ENCODE data around the gene EDIL3.

EDIL3 gene

GRCh38 chr5:83983852-83984251, 400.8 kb downstream of the EDIL3 start:
- no peak overlapping the region for H3K4me3 ChIP-seq (ENCODE audit: low read depth, low read length)

GRCh38 chr5:83973925-83974815, 410.5 kb downstream of the EDIL3 start:
- H3K4me3 ChIP-seq (ENCODE audit: low read depth, low read length): no peak overlapping the region

- H3K4me3 ChIP-seq (ENCODE audit: low read depth, low read length): no peak overlapping the region
These were observed 411.8 kb downstream of the EDIL3 start for GRCh38 chr5:83972909-83973308.

GRCh38 chr5:83972236-83972635, 412.4 kb downstream of the EDIL3 start:
- no peak overlapping the region for H3K4me3 ChIP-seq (ENCODE audit: low read depth, low read length)

- H3K4me3 ChIP-seq (ENCODE audit: low read depth, low read length): no peak overlapping the region
These were observed 417.3 kb downstream of the EDIL3 start for GRCh38 chr5:83967417-83967816.

- H3K4me3 ChIP-seq (ENCODE audit: low read depth, low read length): no peak overlapping the region
These were observed 419.2 kb downstream of the EDIL3 start for GRCh38 chr5:83965441-83965840.

- no peak overlapping the region for H3K4me3 ChIP-seq (ENCODE audit: low read depth, low read length)
These were observed 420.4 kb downstream of the EDIL3 start for GRCh38 chr5:83964271-83964670.

- no peak overlapping the region for H3K4me3 ChIP-seq (ENCODE audit: low read depth, low read length)
These were observed 427.5 kb downstream of the EDIL3 start for GRCh38 chr5:83957188-83957587.

GRCh38 chr5:83956386-83956785, 428.3 kb downstream of the EDIL3 start:
- H3K4me3 ChIP-seq (ENCODE audit: low read depth, low read length): no peak overlapping the region

GRCh38 chr5:83955916-83956315, 428.8 kb downstream of the EDIL3 start:
- no peak overlapping the region for H3K4me3 ChIP-seq (ENCODE audit: low read depth, low read length)

GRCh38 chr5:83947763-83948162, 436.9 kb downstream of the EDIL3 start:
- no peak overlapping the region for H3K4me3 ChIP-seq (ENCODE audit: low read depth, low read length)

- no peak overlapping the region for H3K4me3 ChIP-seq (ENCODE audit: low read depth, low read length)
These were observed 438.2 kb downstream of the EDIL3 start for GRCh38 chr5:83946516-83946915.

- H3K4me3 ChIP-seq (ENCODE audit: low read depth, low read length): no peak overlapping the region
These were observed 442.5 kb downstream of the EDIL3 start for GRCh38 chr5:83942155-83942554.

- no peak overlapping the region for H3K4me3 ChIP-seq (ENCODE audit: low read depth, low read length)
These were observed 446.8 kb downstream of the EDIL3 start for GRCh38 chr5:83937837-83938236.

- no peak overlapping the region for H3K4me3 ChIP-seq (ENCODE audit: low read depth, low read length)
These were observed 452.7 kb downstream of the EDIL3 start for GRCh38 chr5:83931969-83932368.

- no peak overlapping the region for H3K4me3 ChIP-seq (ENCODE audit: low read depth, low read length)
These were observed 457.4 kb downstream of the EDIL3 start for GRCh38 chr5:83927140-83927733.

GRCh38 chr5:83925955-83926337, 458.7 kb downstream of the EDIL3 start:
- no peak overlapping the region for H3K4me3 ChIP-seq (ENCODE audit: low read depth, low read length)

- no peak overlapping the region for H3K4me3 ChIP-seq (ENCODE audit: low read depth, low read length)
These were observed 459.2 kb downstream of the EDIL3 start for GRCh38 chr5:83925321-83925954.

GRCh38 chr5:83924891-83925290, 459.8 kb downstream of the EDIL3 start:
- no peak overlapping the region for H3K4me3 ChIP-seq (ENCODE audit: low read depth, low read length)

- H3K4me3 ChIP-seq (ENCODE audit: low read depth, low read length): no peak overlapping the region
These were observed 460.5 kb downstream of the EDIL3 start for GRCh38 chr5:83924171-83924570.

GRCh38 chr5:83922699-83923098, 462.0 kb downstream of the EDIL3 start:
- H3K4me3 ChIP-seq (ENCODE audit: low read depth, low read length): no peak overlapping the region

GRCh38 chr5:83921666-83922193, 462.9 kb downstream of the EDIL3 start:
- no peak overlapping the region for H3K4me3 ChIP-seq (ENCODE audit: low read depth, low read length)
